ENCODE measurements around the gene CCR6. TPM values are rescaled to one million over a fixed set of nuclear protein-coding genes. Genes with fewer than 3 reads are reported as not detected.

Gene CCR6
- total and polyA plus RNA-seq, 10 of the 15 experiments (the other 5 are each of a cell fraction or from before 2014, with no cell fraction given) = 2.2 to 7.6 (median 6.7) TPM

- TF ChIP-seq, protein P1, sequence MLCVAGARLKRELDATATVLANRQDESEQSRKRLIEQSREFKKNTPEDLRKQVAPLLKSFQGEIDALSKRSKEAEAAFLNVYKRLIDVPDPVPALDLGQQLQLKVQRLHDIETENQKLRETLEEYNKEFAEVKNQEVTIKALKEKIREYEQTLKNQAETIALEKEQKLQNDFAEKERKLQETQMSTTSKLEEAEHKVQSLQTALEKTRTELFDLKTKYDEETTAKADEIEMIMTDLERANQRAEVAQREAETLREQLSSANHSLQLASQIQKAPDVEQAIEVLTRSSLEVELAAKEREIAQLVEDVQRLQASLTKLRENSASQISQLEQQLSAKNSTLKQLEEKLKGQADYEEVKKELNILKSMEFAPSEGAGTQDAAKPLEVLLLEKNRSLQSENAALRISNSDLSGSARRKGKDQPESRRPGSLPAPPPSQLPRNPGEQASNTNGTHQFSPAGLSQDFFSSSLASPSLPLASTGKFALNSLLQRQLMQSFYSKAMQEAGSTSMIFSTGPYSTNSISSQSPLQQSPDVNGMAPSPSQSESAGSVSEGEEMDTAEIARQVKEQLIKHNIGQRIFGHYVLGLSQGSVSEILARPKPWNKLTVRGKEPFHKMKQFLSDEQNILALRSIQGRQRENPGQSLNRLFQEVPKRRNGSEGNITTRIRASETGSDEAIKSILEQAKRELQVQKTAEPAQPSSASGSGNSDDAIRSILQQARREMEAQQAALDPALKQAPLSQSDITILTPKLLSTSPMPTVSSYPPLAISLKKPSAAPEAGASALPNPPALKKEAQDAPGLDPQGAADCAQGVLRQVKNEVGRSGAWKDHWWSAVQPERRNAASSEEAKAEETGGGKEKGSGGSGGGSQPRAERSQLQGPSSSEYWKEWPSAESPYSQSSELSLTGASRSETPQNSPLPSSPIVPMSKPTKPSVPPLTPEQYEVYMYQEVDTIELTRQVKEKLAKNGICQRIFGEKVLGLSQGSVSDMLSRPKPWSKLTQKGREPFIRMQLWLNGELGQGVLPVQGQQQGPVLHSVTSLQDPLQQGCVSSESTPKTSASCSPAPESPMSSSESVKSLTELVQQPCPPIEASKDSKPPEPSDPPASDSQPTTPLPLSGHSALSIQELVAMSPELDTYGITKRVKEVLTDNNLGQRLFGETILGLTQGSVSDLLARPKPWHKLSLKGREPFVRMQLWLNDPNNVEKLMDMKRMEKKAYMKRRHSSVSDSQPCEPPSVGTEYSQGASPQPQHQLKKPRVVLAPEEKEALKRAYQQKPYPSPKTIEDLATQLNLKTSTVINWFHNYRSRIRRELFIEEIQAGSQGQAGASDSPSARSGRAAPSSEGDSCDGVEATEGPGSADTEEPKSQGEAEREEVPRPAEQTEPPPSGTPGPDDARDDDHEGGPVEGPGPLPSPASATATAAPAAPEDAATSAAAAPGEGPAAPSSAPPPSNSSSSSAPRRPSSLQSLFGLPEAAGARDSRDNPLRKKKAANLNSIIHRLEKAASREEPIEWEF (IDR thresholded peaks at IDR 0.05; ENCODE audit: insufficient replicate concordance, low read depth, low read length) = no peak
- no peak for TF ChIP-seq YBX1 (IDR thresholded peaks at IDR 0.05)
- TF ChIP-seq EED (IDR thresholded peaks at IDR 0.05; ENCODE audit: low read depth) = no peak
- TF ChIP-seq ASH2L (IDR thresholded peaks at IDR 0.05; ENCODE audit: borderline replicate concordance, low read depth) = no peak
- no peak for TF ChIP-seq HDAC2 (IDR thresholded peaks at IDR 0.05)
- TF ChIP-seq SREBF1 (IDR thresholded peaks at IDR 0.05; ENCODE audit: low read length) = no peak
- no peak for TF ChIP-seq MYC (IDR thresholded peaks at IDR 0.05; ENCODE audit: insufficient read depth, insufficient read length, insufficient replicate concordance, low read length, severe bottlenecking)
- TF ChIP-seq LARP7 (IDR thresholded peaks at IDR 0.05) = 0 out of 2 replicates have a peak, but pooled peaks have one; percentile 29
- TF ChIP-seq, protein P2, sequence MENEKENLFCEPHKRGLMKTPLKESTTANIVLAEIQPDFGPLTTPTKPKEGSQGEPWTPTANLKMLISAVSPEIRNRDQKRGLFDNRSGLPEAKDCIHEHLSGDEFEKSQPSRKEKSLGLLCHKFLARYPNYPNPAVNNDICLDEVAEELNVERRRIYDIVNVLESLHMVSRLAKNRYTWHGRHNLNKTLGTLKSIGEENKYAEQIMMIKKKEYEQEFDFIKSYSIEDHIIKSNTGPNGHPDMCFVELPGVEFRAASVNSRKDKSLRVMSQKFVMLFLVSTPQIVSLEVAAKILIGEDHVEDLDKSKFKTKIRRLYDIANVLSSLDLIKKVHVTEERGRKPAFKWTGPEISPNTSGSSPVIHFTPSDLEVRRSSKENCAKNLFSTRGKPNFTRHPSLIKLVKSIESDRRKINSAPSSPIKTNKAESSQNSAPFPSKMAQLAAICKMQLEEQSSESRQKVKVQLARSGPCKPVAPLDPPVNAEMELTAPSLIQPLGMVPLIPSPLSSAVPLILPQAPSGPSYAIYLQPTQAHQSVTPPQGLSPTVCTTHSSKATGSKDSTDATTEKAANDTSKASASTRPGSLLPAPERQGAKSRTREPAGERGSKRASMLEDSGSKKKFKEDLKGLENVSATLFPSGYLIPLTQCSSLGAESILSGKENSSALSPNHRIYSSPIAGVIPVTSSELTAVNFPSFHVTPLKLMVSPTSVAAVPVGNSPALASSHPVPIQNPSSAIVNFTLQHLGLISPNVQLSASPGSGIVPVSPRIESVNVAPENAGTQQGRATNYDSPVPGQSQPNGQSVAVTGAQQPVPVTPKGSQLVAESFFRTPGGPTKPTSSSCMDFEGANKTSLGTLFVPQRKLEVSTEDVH (IDR thresholded peaks at IDR 0.05; ENCODE audit: low read depth, partially characterized antibody) = no peak
- peak; percentile 12; the same call in 1 of the 2 replicates for TF ChIP-seq RUNX3 (IDR thresholded peaks at IDR 0.05; ENCODE audit: low read length)
- TF ChIP-seq MTA3 (IDR thresholded peaks at IDR 0.05; ENCODE audit: borderline replicate concordance, low read length) = 0 out of 2 replicates have a peak, but pooled peaks have one; percentile 46
- TF ChIP-seq CHD1 (IDR thresholded peaks at IDR 0.05; ENCODE audit: low read depth, low read length) = no peak
- no peak for TF ChIP-seq SIX5 (IDR thresholded peaks at IDR 0.05; ENCODE audit: low read depth, low read length, severe bottlenecking)
- TF ChIP-seq IRF3 (IDR thresholded peaks at IDR 0.05) = 0 out of 2 replicates have a peak, but pooled peaks have one; percentile 11
- no peak for TF ChIP-seq TBL1XR1 (IDR thresholded peaks at IDR 0.05; ENCODE audit: low read depth, low read length)
- no peak for TF ChIP-seq POLR2A (IDR thresholded peaks at IDR 0.05; ENCODE audit: low read depth, low read length)
Measured at GRCh38 chr6:167112421-167112820, 10.5 kb upstream of the CCR6 start (continued).

Data from GM12878 (cell line).